ENCODE results near the gene FLCN.

Gene FLCN

DNA sequence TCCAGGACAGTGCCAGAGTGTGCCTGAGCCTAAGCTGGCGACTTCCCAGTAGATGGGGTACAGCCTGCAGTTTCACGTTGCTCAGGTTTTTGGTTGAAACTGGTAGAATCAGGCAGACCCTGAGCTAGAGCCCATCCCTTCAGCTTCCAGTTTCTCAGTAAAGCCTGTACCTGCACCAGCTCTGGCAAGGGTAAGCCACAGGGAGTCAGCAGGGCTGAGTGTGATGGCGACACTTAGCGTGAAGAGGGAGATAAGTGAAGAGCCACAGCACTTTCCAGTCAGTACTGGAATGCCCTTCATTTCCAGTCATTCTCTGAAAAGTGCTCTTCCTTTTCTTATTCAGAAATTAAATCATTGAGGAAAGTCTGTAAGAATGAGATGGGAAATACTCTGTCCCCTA lies 53.2 kb downstream of the FLCN start:
- no peak for DNase-seq

DNA sequence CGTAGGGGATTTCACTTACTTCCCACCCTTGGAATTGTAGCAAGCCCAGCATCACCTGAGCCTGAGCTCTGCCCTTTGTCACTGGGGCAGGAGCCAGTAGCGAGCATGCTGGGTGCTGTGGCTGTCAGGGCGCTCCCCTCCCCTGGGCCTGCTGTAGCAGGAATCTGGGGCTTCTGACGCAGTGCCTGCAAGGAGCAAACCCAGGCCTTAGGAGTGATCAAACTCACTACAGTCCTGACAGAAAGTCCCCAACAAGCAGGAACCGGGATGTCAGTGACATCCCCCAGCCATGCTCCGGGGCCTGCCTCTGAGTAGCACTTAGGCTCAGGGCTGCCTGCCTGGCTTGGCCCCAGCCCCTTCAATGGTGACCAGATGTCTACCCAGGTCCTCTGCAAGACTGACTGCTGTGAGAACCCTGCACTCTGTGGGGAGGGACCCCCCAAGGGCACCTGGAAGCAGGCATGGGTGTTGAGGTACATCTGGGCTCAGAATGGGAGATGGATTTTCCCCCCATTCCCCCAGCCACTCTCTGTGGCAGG lies 54.3 kb downstream of the FLCN start:
- DNase-seq = no peak

DNA sequence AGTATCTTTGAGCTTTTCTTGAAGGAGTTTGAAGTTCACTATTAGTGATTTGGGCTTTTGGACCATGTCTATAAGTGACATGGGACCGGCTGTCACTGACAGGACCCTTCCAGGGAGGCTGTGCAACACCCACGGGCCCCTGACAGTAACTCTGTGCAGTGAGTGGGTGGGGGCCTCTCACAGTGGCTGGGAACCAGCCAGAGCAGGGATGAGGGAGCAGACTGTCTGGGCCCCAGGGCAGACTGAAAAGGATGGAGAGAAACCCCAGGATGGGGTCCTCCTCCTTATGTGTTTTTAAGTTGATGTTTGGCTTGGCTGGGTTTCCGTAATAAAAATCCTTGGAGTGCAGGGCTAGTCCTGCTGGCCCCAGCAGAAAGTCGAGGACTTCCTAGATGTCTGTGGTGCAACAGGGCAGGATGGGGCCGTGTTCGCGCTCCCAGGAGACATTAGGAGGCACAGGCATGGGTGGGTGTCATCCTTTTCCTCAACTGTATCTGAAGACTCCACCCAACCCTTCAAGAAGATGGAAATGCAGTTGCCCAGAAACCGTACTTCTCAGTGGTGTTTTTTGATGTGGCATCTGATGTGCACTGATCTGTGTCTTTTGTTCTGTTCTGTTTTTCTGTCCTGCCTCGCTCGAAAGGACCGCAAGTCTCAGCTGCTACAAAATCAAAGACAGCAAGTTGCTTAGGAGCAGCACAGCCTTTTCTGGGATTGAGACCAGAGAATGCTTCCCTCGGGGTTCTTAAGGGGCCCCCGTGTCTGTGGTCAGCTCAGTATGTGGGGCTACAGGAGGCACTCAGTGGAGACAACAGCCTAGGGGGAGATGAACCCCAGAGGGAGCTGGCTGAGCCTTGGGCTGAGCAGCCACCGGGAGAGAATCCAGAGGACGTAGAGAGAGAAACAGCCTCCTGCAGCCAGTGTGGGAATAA lies 55.0 kb downstream of the FLCN start:
- no peak for DNase-seq

DNA sequence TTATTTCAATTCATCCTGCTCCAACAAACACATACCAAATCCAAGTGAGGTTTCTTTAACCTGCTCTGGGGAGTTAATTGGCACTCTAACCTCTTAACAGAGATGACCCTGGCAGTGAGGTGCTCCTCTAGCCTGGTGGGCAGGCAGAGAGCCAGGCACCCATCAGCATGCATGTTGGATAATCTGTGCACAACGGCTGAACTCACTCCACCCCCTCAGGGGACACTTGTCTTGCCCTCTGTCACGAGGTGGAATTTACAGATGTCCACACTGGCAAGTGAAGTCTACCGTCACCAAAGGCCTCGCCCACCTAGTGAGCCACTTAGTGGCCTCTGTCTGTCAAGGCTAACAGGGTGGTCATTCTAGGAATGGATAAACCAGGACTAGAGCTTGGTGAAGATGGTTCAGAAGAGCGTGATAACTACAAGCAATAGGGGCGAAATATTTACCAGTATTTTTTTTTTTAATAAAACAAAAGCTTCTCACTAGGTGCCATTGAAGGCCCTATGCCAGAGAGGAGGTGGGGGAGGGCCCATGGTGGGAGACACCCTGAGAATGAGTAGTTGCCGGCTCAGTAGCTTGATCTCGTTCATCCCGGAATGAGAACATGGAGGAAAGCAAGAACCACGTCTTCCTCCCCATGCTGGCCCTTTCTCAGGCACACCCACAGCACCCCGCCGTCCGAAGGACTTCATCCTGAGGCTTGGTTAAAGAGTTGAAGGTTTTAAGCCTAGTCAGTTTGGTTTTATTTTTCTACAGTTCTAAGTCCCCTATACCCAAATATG lies 56.0 kb downstream of the FLCN start:
- no peak for DNase-seq

DNA sequence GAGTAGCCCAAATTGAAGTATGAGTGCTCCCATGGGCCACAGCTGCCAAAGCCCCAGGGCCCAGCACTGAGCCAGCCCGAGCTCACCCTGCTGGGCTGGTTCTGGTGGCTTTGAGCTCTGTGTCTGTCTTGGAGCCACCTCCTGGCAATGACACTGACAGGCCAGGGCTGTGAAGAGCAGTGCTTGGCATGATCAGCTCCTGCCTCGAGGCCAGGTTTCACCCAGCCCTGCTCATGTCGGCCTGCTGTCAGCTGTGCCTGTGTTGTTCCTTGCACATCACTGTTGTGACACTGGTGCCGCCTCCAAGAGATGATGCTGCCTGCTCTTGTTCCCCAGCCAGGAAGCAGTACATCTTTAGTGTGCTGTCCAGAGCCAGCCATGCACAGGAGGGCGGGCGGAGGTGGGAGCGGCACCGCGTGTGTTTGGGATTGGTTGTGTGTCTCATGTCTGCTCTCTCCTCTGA lies 56.8 kb downstream of the FLCN start:
- no peak for DNase-seq

DNA sequence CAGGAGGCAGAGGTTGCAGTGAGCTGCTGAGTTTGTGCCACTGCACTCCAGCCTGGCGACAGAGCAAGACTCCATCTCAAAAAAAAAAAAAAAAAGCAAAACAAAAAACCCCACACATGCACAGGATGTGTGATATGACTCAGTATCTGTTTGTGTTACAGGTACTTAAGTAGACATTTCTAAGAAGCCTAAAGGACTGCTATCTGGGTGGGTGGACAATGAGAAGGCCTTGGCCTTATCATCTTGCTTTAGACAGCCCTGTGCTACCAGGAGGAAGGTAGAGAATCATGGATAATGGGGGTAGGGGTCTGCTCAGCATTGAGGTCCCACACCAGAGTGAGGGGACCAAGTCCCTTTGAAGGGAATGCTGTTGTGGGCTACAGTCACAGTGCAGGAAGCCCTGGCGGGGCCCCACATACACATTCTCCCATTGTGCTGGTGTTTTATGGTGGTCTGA lies 57.6 kb downstream of the FLCN start:
- DNase-seq = no peak

DNA sequence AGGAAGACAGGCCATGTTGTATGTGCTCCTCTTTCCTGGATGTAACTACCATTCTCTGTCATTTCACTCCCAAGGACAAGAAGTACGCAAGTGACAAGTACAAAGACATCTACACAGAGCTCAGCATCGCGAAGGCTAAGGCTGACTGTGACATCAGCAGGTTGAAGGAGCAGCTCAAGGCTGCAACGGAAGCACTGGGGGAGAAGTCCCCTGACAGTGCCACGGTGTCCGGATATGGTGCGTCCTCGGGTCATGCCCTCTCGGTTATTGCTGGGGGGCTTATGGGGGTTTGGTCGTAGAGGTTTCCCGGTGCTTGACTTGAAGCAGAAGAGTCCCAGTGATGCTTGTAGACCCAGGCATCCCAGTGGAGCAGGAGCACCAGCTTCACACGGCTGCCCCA lies 59.8 kb downstream of the FLCN start:
- DNase-seq = no peak

DNA sequence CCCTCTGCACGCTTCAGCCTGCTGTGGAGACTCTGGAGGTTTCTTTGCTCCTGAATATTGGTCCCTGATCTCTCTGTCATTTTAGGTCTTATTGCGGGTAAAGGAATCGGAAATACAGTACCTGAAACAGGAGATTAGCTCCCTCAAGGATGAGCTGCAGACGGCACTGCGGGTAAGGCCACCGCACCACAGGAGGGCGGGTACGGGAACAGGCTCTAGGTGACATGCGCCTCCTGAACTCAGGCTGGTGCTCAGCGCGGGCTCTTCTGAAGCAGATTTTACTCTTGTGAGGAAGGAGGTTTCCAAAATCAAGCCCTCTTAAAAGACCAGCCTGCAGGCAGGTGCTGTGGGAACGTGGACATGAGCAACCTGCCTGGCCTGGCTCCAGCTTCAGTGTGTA lies 60.6 kb downstream of the FLCN start:
- no peak for DNase-seq

DNA sequence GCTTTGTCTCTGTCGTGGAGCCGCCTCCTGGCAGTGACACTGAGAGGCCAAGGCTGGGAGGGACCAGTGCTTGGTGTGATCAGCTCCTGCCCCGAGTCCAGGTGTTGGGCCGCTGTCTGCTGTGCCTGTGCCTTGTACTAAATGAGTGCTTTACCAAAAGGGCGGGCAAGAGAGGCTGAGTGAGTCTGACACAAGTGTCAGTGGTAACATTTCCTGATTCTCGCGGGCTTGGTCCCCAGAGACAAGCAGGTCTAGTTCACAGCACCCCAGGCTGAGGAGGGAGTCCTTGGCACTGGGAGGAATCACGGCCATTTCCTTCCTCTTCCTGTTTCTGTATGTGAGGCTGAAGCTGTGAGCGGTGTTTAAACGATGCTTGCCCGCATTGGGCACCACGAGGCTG lies 61.1 kb downstream of the FLCN start:
- no peak for DNase-seq

DNA sequence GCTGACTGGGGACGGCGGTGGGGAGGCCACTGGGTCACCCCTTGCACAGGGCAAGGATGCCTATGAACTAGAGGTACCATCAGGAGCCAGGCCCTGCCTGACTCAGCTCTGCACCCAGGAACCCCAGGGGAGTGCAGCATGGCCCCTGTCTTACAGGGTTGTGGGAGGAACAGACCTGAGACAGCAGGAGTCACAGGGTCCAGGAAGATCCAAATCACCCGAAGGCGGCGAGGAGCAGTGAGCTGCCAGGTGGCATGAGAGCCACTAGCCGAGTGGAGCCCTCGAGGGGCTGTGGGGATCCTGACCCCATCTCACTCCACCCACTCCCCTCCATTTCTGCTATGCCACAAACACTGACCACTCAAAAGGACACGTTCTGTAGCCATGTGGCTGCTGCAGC lies 61.6 kb downstream of the FLCN start:
- no peak for DNase-seq

DNA sequence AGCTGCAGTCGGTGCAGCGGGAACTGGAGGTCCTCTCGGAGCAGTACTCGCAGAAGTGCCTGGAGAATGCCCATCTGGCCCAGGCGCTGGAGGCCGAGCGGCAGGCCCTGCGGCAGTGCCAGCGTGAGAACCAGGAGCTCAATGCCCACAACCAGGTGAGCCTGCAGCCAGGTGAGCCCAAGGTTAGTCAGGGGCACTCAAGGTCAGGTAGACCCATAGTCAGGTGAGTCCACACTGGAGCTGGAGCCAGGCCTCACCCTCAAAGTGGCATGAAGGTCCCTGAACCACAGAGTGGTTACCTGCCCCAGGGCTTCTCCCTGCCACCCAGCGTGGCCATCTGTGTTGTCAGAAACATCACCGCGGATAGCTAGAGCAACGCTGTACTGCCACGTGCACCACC lies 63.0 kb downstream of the FLCN start:
- no peak for DNase-seq

DNA sequence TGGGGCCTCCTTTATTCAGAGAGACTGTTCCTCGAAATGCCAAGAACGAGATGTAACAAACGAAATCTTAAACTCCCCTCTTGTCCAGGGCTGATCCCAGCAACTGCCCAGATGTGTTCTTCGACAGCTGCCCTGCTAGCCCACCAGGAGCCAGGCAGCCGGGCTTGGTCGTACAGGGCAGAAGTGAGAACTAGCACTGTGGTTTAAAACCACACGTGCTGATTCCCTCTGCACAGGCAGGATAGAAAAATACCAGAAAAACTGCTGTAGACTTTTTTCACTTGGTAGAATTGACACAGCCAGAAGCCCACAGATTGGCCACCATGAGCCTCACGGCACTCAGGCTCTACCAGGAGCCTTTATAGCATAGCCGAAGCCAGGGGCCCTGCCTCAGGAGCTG lies 64.0 kb downstream of the FLCN start:
- DNase-seq = no peak

DNA sequence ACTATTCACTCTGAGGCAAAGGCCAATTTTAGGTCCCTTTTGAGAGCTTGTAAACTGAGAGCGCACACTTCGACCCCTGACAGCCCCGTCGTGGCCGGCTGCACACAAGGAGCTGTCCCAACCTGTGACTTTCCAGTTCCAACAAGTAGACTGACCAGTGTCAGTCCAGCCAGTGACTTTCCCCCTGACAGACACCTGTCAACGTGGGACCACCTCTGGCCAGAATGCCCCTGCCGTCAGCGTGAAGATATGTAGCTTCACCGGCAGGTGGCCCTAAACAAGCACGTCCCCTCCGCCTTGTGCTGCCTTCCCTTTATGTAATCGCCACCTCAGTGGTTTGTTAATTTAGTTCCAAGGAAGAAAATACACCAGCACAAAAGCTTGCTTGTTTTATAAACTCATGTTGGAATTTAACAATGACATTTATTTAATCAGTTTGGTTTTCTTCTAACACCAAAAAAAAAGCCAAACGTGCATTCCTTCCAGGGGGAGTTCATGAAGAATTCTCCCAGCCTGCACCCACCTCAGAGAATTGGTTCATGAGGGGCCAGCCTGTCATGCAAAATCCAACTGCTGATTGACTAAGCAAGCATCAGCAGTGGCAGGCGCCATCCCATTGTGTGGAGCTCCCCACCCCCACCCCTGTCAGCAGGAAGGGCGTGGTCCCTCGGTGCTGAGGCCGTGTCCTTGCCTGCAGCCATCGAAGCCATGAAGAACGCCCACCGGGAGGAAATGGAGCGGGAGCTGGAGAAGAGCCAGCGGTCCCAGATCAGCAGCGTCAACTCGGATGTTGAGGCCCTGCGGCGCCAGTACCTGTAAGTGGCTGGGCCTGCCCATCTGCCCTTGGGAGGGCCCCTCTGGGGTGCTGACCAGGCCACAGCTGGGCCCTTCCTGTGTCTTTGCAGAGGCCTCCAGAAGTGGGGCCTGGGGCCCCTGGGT lies 64.7 kb downstream of the FLCN start:
- DNase-seq = no peak

DNA sequence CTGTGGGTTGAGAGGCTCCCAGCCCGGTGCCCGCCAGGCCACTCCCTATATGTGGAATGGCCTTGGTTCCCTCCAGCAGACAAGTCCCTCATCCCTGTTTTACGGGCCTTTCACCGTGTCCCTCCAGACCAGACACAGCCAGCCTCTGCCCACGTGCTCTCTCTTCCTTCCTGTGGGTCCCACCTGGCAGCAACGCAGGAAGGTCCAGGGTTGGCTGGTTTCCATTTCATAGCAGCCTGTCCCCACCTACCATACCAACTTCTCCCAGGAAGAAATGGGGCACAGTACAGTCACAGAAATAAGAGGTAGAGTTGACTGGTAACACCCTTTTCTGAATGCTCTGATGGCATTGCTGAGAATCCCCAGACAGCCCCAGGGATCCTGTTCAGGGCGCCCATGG lies 65.8 kb downstream of the FLCN start:
- no peak for DNase-seq

DNA sequence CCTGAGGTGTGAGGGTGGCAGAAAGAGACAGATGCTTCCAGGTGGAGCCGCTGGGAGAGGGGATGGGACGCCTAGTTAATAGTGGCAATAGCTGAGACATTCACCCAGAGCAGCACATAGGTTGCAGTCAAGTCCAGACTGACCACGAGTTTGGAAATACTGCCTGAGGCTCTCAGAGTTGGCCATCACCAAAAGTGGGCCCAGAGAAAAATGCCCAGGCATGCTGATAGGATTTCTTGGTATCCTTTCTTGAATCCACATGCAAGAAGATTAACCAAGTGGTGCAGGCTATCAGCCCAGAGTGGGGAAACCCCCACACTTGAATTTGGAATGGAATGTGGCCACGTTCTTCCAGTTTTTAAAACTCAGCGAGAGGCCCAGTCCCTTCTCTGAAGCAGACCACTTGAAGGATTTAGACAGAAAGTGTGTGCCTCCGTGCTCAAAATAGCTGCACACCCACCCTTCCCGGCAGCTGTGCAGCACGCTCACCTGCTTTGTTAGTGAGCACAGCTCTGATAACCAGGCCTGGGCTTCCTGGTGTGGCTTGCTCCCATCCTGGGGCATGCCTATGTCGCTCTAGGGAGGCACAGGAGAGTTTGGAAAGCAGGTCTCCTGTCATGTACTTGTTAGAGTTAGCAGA lies 66.5 kb downstream of the FLCN start:
- DNase-seq = no peak

DNA sequence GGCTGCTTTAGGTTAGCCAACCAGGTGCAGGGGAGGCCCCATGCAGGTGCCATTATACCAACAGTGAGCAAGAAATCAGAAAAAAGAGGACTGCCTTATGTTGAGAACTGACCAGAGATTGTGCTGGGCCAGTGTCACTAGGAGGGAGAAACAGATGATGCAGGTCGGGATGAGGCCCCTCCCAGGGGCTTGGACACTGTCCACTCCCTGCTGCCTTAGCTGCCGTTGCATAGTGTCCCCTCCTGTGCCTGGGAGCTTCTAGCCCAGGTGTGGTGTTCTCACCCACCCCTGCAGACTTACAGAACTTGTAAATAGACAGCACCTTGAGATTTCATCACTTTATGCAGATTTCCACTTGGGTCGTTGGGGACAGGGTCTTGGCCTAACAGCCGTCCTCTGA lies 67.6 kb downstream of the FLCN start:
- no peak for DNase-seq

DNA sequence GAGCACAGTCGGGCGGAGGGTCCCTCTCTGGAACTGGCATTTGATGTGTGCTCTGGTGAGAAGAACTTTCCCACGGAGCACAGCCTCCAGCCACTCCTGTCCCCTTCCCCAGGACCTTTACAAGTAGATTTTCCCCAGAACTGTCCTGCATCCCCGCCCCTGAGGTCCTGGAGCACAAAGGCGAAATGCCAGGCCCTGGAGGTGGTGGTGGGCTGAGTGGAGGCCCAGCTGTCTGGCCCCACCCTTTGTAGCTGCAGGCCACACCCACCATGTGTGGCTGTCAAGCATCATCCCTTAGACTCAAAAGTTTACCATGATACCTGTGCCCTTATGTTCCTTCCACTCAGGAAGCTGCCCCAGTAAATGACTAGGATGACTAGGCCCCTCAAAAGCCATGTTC lies 68.6 kb downstream of the FLCN start:
- no peak for DNase-seq

DNA sequence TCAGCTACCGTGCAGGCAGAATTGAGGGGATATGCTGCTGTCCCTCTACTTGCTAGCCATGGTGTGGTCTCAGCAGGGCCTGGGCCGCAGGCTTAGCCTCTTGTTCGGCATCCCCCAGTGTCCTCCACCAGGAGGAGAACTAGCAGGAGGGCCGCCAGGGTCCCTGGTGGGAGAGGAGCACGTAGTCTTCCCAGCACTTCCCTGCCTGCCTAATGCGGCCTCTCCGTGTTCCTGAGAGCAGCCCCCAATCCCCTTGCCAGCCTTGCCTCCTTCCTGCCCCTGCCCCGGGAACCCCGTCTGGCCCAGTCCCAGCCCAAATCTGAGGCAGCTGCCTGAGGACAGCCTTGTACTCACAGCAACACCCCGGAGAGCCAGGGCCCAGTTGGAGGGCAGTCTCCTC lies 69.0 kb downstream of the FLCN start:
- no peak for DNase-seq

DNA sequence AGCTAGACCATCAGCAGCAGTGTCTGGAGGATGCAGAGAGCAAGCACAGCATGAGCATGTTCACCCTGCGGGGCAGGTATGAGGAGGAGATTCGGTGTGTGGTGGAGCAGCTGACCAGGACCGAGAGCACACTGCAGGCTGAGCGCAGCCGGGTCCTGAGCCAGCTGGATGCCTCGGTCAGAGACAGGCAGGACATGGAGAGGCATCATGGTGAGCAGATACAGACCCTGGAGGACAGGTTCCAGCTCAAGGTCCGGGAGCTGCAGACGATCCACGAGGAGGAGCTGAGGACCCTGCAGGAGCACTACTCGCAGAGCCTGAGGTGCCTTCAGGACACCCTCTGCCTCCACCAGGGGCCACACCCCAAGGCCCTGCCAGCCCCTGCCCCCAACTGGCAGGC lies 69.6 kb downstream of the FLCN start:
- DNase-seq = no peak

DNA sequence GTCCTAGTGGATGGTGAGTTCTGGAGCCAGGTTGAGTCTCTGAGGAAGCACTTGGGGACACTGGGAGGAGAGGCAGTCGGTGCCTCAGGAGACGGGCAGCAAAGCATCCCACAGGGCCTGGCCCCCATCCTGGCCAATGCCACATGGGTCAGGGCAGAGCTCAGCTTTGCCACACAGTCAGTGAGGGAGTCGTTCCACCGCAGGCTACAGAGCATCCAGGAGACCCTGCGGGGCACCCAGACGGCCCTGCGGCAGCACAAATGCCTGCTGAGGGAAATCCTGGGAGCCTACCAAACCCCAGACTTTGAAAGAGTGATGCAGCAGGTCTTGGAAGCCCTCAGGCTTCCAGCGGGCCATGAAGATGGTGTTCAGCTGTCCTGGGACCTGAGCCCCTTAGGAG lies 70.5 kb downstream of the FLCN start:
- no peak for DNase-seq

DNA sequence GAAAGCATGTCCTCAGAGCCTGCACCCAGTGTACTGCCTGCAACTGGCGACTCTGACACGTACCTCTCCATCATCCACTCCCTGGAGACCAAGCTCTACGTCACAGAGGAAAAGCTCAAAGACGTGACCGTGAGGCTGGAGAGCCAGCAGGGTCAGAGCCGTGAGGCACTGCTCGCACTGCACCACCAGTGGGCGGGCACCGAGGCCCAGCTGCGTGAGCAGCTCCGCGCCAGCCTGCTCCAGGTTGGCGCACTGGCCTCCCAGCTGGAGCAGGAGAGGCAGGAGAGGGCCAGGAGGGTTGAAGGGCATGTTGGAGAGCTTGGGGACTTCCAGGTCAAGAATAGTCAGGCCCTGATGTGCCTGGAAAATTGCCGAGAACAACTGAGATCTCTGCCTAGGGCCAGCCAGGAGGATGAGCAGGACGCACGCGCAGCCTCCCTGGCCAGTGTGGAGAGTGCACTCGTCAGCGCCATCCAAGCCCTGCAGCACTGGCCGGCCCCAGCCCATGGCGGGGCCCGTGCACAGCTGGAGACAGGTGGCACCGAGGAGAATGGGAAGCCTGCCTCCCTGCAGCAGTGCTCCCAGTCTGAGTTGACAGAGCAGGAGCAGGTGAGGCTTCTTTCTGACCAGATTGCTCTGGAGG lies 71.2 kb downstream of the FLCN start:
- DNase-seq = no peak

DNA sequence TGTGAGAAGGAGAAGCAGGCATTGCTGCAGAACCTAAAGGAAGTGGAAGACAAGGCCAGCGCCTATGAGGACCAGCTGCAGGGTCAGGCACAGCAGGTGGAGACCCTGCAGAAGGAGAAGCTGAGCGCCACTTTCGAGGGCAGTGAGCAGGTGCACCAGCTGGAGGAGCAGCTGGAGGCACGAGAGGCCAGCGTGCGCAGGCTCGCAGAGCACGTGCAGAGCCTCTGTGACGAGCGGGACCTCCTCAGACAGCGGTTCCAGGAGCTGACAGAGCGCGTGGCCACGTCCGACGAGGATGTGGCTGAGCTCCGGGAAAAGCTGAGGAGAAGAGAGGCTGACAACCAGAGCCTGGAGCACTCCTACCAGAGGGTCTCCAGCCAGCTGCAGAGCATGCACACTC lies 72.3 kb downstream of the FLCN start:
- DNase-seq = no peak

Data from DMS 273 treated with DMSO at 0.1 percent for 48 hours (cell line).